ENCODE measurements around the gene MEI1.

Gene MEI1

DNA sequence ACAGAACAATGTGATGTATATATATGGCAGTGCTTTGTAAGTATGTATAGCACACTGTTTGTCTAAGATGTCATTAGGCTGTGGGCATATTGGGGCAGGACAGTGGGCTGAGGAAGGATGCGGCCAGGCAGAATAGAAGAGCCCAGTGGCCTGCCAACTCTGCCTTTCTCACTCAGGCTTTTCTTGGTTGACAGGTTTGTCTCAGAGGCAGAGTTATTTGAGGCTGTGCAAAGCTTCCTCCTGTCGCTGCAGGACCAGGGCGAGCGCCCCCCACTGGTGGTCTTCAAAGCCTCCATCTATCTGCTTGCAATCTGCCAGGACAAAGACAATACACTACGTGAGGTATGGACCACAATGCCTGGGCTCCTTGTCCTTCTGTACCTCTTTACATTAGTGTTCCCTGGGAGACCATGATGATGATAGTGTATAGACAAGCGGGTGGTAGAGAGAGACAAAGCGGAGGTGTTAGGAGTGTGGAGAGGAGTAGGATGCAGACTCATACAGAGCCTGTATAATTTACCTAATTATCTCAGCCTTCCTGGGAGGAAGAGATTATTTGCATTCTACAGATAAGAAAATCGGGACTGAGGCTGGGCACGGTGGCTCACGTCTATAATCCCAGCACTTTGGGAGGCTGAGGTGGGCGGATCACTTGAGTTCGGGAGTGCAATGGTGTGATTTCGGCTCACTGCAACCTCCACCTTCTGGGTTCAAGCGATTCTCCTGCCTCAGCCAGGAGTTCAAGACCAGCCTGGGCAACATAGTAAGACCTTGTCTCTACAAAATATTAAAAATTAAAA lies 63.9 kb downstream of the MEI1 start:
- no peaks in the 10 kb centered on the region for H4K20me1 ChIP-seq (ENCODE audit: control insufficient read depth, insufficient read depth, low read depth, low read length)
- no peak overlapping the region for H3K4me2 ChIP-seq (ENCODE audit: low read length)
- no peak overlapping the region for H3K4me3 ChIP-seq (ENCODE audit: low read length)
- no peaks in the 10 kb centered on the region for H3K9me2 ChIP-seq (replicated peaks; ENCODE audit: control insufficient read depth, low read length)
- no peak overlapping the region for H3K27ac ChIP-seq (ENCODE audit: low read depth, low read length)
- peaks cover 6% of the 10 kb centered on the region for H3K4me1 ChIP-seq (ENCODE audit: control insufficient read depth, low read length)
- H3K9me3 ChIP-seq (ENCODE audit: control insufficient read depth, insufficient read depth, low read length): no peaks in the 10 kb centered on the region
- no peaks in the 10 kb centered on the region for H3K36me3 ChIP-seq (ENCODE audit: control insufficient read depth, low read length)
- TF ChIP-seq, protein P1, sequence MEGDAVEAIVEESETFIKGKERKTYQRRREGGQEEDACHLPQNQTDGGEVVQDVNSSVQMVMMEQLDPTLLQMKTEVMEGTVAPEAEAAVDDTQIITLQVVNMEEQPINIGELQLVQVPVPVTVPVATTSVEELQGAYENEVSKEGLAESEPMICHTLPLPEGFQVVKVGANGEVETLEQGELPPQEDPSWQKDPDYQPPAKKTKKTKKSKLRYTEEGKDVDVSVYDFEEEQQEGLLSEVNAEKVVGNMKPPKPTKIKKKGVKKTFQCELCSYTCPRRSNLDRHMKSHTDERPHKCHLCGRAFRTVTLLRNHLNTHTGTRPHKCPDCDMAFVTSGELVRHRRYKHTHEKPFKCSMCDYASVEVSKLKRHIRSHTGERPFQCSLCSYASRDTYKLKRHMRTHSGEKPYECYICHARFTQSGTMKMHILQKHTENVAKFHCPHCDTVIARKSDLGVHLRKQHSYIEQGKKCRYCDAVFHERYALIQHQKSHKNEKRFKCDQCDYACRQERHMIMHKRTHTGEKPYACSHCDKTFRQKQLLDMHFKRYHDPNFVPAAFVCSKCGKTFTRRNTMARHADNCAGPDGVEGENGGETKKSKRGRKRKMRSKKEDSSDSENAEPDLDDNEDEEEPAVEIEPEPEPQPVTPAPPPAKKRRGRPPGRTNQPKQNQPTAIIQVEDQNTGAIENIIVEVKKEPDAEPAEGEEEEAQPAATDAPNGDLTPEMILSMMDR (IDR thresholded peaks at IDR 0.05; ENCODE audit: low read depth, low read length, poor library complexity, severe bottlenecking): peak; percentile 97
- TF ChIP-seq EZH2phosphoT487 (IDR thresholded peaks at IDR 0.05; ENCODE audit: borderline replicate concordance, low read length): no peak
- H3K27me3 ChIP-seq (ENCODE audit: control insufficient read depth, low read length): peaks cover 12% of the 10 kb centered on the region; the same call in 1 of the 2 replicates
- no peaks in the 10 kb centered on the region for H3K79me2 ChIP-seq (ENCODE audit: control insufficient read depth, low read length)
- no peaks in the 10 kb centered on the region for H3F3A ChIP-seq (ENCODE audit: control insufficient read depth, insufficient read depth)

DNA sequence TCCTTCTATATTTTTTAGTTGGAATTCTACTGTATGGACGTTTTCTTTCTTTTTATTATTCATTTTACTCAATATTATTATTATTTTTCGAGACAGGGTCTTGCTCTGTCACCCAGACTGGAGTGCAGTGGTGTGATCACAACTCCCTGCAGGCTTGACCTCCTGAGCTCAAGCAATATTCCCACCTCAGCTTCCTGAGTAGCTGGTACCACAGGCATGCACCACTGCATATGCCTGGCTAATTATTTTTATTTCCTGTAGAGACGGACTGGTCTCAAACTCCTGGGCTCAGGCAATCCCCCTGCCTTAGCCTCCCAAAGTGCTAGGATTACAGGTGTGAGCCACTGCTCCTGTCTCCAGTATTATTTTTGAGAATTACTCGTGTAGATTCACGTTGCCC lies 67.2 kb downstream of the MEI1 start:
- H3K36me3 ChIP-seq (ENCODE audit: control insufficient read depth, low read length): no peaks in the 10 kb centered on the region
- no peaks in the 10 kb centered on the region for H3K9me3 ChIP-seq (ENCODE audit: control insufficient read depth, insufficient read depth, low read length)
- TF ChIP-seq, protein P1 (IDR thresholded peaks at IDR 0.05; ENCODE audit: low read depth, low read length, poor library complexity, severe bottlenecking): no peak
- TF ChIP-seq EZH2phosphoT487 (IDR thresholded peaks at IDR 0.05; ENCODE audit: borderline replicate concordance, low read length): no peak
- H3K4me2 ChIP-seq (ENCODE audit: low read length): no peak overlapping the region
- peaks cover 6% of the 10 kb centered on the region for H3K4me1 ChIP-seq (ENCODE audit: control insufficient read depth, low read length)
- no peaks in the 10 kb centered on the region for H3K79me2 ChIP-seq (ENCODE audit: control insufficient read depth, low read length)
- H4K20me1 ChIP-seq (ENCODE audit: control insufficient read depth, insufficient read depth, low read depth, low read length): no peaks in the 10 kb centered on the region
- no peak overlapping the region for H3K27ac ChIP-seq (ENCODE audit: low read depth, low read length)
- H3K4me3 ChIP-seq (ENCODE audit: low read length): no peak overlapping the region
- H3F3A ChIP-seq (ENCODE audit: control insufficient read depth, insufficient read depth): no peaks in the 10 kb centered on the region
- H3K27me3 ChIP-seq (ENCODE audit: control insufficient read depth, low read length): peaks cover 12% of the 10 kb centered on the region
- H3K9me2 ChIP-seq (replicated peaks; ENCODE audit: control insufficient read depth, low read length): no peaks in the 10 kb centered on the region

DNA sequence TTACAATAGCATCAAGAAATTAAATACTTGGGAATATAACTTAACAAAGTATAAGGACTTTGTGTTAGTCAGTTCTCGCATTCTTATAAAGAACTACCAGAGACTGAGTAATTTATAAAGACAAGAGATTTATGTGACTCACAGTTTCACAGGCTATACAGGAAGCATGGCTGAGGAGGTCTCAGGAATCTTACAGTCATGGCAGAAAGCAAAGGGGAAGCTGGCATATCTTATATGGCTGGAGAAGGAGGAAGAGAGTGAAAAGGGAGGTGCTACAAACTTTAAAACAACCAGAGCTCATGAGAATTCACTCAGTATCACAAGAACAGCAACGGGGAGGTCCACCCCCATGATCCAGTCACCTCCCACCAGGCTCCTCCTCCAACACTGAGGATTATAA lies 69.1 kb downstream of the MEI1 start:
- Histone ChIP-seq H3K79me2 (ENCODE audit: control insufficient read depth, low read length) (no peaks in the 10 kb centered on the region), H3K27me3 (ENCODE audit: control insufficient read depth, low read length) (peaks cover 15% of the 10 kb centered on the region), H3K4me3 (ENCODE audit: low read length) (no peak overlapping the region), H3K9me2 (replicated peaks; ENCODE audit: control insufficient read depth, low read length) (no peaks in the 10 kb centered on the region), H3K9me3 (ENCODE audit: control insufficient read depth, insufficient read depth, low read length) (no peaks in the 10 kb centered on the region), H3K4me2 (ENCODE audit: low read length) (no peak overlapping the region), H3F3A (ENCODE audit: control insufficient read depth, insufficient read depth) (no peaks in the 10 kb centered on the region), H4K20me1 (ENCODE audit: control insufficient read depth, insufficient read depth, low read depth, low read length) (no peaks in the 10 kb centered on the region), H3K4me1 (ENCODE audit: control insufficient read depth, low read length) (no peaks in the 10 kb centered on the region), H3K36me3 (ENCODE audit: control insufficient read depth, low read length) (no peaks in the 10 kb centered on the region), H3K27ac (ENCODE audit: low read depth, low read length) (no peak overlapping the region)
- no peak for TF ChIP-seq EZH2phosphoT487 (IDR thresholded peaks at IDR 0.05; ENCODE audit: borderline replicate concordance, low read length)
- TF ChIP-seq, protein P1 (IDR thresholded peaks at IDR 0.05; ENCODE audit: low read depth, low read length, poor library complexity, severe bottlenecking): no peak

All from DOHH2 (cell line).